Activated CD8-positive, alpha-beta memory T cell treated with anti-CD3 and anti-CD28 coated beads, Interleukin-2, amount 10 ng/mL, durations not matched to agents 7 days and 5 days (primary cell): Measurements from ENCODE around the gene KCNJ2. TPM values are rescaled to one million over a fixed set of nuclear protein-coding genes. Genes with fewer than 3 reads are reported as not detected.

ENCODE experiments used
- total RNA-seq, 2 experiments: library from RNA; stranded (reverse); gene quantifications; one replicate each; pipeline ENCODE4 v1.2.3, GENCODE V29; 2021

Gene KCNJ2
- total RNA-seq, 2 experiments from 2014 or later: not detected

Other genes with a start within 250 kb of the KCNJ2 start
- not detected for gene KCNJ16, start 94.3 kb upstream of the KCNJ2 start, total RNA-seq